RPMI8226 (cell line): ENCODE measurements around the gene FSTL4.
"Not testable (repeated sequence)": the region's sequence is repeated elsewhere in the genome, so short reads cannot be mapped to it uniquely, and the experiment has no call there.

ENCODE experiments used
- DNase-seq: peaks from one replicate; pipeline ENCODE4 v3.0.0-alpha.2; 2015

FSTL4 gene

GRCh38 chr5:133399247-133399891 is 213.0 kb downstream of the FSTL4 start:
- no peak for DNase-seq

DNA sequence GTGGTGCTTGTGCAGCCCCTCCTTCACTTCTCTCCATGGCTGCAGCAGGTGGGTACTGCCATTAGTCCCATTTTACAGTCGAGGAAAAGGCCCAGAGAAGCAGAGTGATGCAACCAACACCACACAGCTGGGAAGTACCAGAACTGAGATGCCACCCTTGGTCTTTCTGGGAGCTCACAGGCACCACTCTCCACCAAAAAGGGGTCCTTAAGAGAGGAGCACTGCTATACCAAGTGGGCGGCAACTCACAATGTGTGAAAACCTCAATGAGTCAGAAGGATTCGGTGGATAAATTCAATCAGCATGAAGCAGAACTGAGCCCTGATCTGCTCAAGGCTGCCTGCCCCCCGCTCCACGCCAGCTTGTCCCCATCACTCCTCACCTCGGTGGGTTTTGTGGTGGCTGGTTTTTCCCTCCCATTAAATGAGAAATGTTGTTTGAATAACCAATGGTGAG is 213.7 kb downstream of the FSTL4 start:
- no peak for DNase-seq

- no peak for DNase-seq
Measured at GRCh38 chr5:133397990-133398645, 214.2 kb downstream of the FSTL4 start.

DNA sequence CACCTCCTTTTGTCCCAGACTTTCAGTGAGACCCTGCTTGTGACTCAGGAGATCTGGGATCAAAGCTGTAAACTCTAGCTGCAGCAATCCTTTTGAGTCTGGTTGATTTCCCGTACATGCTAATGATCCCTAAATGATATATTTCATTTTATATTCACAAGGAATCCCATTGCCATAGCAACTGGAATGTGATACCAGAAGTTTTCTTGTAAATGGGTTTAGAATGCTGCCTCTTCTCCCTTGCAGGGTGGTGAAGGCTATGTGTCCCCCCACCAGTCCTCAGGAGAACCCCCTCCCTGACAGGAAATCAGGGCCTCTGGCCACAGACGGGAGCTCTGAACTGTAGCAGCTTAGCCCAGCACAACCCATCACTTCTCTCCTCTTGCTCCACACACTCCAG is 215.0 kb downstream of the FSTL4 start:
- DNase-seq = no peak

DNA sequence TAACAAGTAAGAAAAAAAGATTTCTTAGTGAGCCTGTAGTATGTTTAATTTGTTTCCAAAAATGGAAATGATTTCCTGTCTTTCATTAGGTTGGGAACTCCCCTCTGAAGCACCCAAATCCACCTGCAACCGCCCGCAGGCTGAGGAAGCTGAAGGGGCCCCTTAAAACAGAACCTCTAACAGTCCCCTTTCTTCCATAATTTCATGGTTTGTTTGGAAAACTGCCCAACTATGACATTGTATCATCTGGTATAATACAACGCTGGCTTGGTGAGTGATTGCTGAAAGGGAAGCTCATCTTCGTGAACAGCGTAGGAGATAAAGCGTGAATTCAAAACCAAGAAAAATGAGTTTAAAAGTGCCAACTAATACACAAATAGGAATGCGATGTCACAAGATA is 215.5 kb downstream of the FSTL4 start:
- no peak for DNase-seq

GRCh38 chr5:133396187-133396741 is 216.1 kb downstream of the FSTL4 start:
- DNase-seq = no peak

DNA sequence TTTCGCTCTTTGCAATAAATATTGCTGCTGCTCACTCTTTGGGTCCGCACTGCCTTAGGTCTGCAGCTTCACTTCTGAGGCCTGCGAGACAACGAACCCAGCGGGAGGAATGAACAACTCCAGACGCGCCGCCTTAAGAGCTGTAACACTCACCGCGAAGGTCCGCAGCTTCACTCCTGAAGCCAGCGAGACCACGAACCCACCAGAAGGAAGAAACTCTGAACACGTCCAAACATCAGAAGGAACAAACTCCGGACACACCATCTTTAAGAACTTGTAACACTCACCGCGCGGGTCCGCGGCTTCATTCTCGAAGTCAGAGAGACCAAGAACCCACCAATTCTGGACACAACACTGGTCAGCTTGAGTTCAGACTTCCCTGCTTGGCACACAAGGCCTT is 217.1 kb downstream of the FSTL4 start:
- DNase-seq = not testable (repeated sequence)

GRCh38 chr5:133394477-133394817 is 217.9 kb downstream of the FSTL4 start:
- DNase-seq = not testable (repeated sequence)

- DNase-seq = no peak
Measured at GRCh38 chr5:133393776-133394476, 218.4 kb downstream of the FSTL4 start.

- no peak for DNase-seq
Measured at GRCh38 chr5:133392448-133392847, 219.9 kb downstream of the FSTL4 start.

GRCh38 chr5:133391354-133392136 is 220.8 kb downstream of the FSTL4 start:
- DNase-seq = no peak

DNA sequence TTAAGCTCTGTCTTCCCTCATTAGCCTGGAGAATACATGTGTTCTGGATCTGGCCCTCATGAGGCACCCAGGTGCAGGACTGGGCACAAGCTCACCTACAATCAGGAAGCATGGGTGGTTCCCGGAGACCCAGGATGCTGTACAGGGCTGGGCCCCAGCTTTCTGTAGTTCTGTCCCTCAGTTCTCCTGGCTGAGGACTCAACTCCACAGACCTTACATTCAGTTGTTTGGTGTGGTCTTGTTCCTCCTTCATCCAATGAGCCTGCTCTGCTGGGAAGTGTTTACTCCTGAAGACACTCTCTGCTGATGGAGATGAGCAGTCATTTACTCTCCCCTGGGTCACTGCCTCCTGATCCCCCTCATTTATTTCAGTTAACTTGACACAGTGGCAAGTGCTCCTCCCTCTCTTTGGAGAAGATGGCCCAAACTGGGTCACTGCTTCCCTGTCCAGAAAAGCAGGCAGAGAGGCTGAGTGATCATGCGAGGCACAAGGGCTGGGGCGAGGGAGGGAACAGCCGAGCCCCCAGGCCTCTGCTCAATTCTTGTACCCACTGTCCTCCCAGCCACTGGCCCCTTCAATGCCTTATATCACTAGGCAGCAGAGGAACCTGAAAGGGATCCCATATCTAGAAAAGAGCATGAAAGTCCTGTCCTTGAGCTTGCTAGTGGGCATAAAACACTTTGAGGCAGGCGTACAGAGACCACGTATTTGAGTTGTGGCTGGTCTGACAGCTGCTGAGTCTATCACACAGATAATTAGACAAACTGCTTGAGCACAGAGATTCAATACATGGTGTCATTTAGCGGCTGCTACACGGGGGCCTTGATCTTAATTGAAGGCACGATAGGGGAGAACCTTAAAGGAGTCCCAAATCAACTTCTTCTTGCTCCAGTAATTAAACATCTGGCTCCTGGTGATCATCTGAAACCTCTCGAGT is 221.7 kb downstream of the FSTL4 start:
- no peak for DNase-seq

- DNase-seq = no peak
Measured at GRCh38 chr5:133389066-133389590, 223.2 kb downstream of the FSTL4 start.

- no peak for DNase-seq
Measured at GRCh38 chr5:133387621-133388020, 224.7 kb downstream of the FSTL4 start.

DNA sequence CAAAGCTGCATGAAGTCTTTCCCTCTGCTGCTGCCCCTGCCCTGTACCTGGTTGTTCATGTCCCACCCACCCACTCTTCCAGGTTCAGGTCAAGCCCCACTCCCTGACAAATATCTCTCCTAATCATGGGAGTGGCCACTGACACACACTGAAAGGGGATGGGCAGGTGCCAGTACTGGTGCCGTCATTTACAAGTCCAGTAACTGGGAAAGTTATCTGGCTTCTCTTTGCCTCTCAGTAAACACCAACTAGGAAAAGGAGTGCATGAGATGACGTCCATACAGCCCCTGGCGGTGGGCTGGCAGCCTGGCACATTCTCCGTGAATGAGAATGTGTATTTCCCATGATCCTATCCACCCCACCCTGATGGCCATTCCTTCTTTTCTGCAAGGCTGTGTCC is 225.2 kb downstream of the FSTL4 start:
- DNase-seq = no peak

GRCh38 chr5:133386662-133387061 is 225.7 kb downstream of the FSTL4 start:
- DNase-seq = no peak

DNA sequence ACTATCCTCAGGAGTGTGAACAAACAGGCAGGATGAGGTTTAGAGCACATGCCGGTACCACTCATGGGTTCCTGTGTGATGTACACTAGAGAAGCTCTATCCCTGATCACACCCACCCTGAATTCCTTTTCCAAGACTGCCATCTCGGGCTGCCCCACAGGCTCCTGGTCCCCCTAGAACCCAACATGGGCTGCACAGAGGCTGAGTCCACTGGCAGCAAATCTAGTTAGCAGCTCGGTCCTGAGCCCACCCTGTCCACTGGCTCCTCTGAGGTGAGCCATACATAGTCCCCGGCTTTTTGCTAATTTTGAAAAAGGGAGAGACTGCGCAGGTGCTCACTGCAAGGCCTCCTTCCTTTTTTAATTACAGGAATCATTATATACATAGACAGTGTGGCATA is 227.0 kb downstream of the FSTL4 start:
- DNase-seq = no peak

GRCh38 chr5:133384903-133385302 is 227.4 kb downstream of the FSTL4 start:
- no peak for DNase-seq

DNA sequence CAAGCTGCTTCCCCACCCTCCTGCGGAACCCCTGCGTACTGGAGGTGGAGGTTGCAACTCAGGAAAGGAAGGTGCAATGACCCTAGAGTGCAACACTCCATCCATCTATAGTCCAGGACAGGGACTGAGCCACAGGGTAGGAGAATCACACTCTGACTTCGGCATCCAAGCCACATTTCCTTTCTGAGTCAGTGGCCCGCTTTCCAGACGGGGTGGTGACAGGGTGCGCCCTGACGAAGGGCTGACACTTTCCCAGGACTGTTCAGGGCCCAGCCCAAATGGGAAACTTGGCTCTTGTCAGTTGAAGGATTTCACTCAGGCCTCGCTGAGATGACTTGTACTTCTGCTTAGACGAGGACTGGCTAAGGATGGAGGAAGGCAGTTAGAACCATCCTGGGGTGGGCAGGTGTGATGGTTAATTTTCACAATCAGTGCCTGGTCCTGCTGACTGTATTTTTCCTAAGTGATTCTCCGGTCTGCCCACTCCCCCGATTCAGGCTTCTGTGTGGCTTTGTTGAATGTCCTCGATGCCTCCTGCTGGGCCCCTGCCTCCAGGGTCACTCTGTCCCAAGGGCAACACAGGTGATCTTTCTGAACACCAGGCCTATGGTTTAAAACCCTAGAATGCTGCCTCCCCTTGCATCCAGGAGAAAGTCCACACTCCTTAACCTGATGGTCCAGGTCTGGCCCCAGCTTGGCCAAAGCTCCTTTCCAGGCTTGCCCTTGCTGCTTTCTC is 228.1 kb downstream of the FSTL4 start:
- no peak for DNase-seq

DNA sequence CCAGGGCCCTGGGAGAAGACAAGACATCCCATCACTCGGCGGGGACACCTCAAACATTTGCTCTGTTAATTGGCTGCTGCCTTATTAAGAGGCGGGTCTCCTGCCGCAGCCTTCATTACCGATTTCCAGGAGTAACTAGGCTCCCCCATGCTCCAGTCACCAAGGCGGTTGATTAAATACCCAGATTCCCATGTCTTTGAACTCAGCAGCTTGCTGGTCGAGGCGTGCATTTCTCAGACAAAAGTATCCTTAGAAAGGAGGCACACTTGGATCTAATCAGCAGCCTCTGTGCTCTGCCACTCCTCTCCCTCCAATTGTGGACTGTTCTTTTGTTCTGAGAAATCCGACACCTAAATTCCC is 228.8 kb downstream of the FSTL4 start:
- DNase-seq = no peak
